Endothelial cell of umbilical vein (primary cell): ENCODE data around the gene RAMP1. TPM values are rescaled to one million over a fixed set of nuclear protein-coding genes. Genes with fewer than 3 reads are reported as not detected.

ENCODE experiments used
- BruUV-seq: library from RNA; stranded (reverse); fragments of 400-500 nt; replicated peaks from 2 replicates; lab custom pipeline; 2021; lab: Mats Ljungman, UMichigan
- CTCF ChIA-PET: fragments of 300-600, 350-600 bp; sonication (Branson Sonifier 250); formaldehyde crosslinking; loops from one replicate; lab custom pipeline; 2021; ENCODE audit warnings: antibody characterized with exemption, inconsistent platforms; lab: Charles Lee
- POLR2A ChIA-PET: fragments of 300-600, 350-600 bp; sonication (Branson Sonifier 250); formaldehyde crosslinking; loops from one replicate; lab custom pipeline; 2021; ENCODE audit warnings: antibody characterized with exemption, inconsistent platforms; lab: Charles Lee
- DNase-seq: peaks from one replicate; pipeline ENCODE4 v3.0.0-alpha.2; 2011; ENCODE audit warnings: low read depth, low spot score
- FAIRE-seq: peaks from 2 replicates; lab custom pipeline; 2011; peaks lifted over from hg19 to GRCh38; lab: Jason Lieb, UNC
- H2AFZ ChIP-seq: 2 replicates; pipeline ENCODE4 v1.6.0; 2012; ENCODE audit warnings: low read depth, low read length, control low read depth, inconsistent platforms
- H3K27ac ChIP-seq: 2 replicates; pipeline ENCODE4 v1.5.1; 2011; ENCODE audit warnings: low read depth, mild to moderate bottlenecking, control low read depth, low read length, moderate library complexity; ENCODE audit not compliant: insufficient read depth
- H3K27me3 ChIP-seq, 2 experiments: 2 replicates each; pipeline versions ENCODE4 v1.6.0 to v1.6.1; 2011; ENCODE audit warnings: low read length in 2 of 2, mixed read lengths in 1 of 2; ENCODE audit not compliant: control insufficient read depth in 2 of 2, insufficient read depth in 2 of 2
- H3K36me3 ChIP-seq, 2 experiments: 2 replicates in 1 of 2; 3 replicates in 1 of 2; pipeline ENCODE4 v1.5.1; 2011; ENCODE audit warnings: low read length in 2 of 2, mild to moderate bottlenecking in 1 of 2, moderate library complexity in 1 of 2; ENCODE audit not compliant: control insufficient read depth in 2 of 2, insufficient read depth in 2 of 2; ENCODE audit errors: extremely low read depth in 1 of 2
- H3K4me1 ChIP-seq: 3 replicates; pipeline ENCODE4 v1.5.1; 2011; ENCODE audit warnings: mild to moderate bottlenecking, low read length; ENCODE audit not compliant: control insufficient read depth, insufficient read depth; ENCODE audit errors: extremely low read depth
- H3K4me2 ChIP-seq: 2 replicates; pipeline ENCODE4 v1.6.1; 2011; ENCODE audit warnings: low read length, control low read depth, mixed read lengths; ENCODE audit not compliant: insufficient read depth
- H3K4me3 ChIP-seq, 3 experiments: fragments of 200-600 bp in 1 of 3; sonication (generic), shearing (Covaris generic) in 1 of 3; replicated peaks in 1 of 3; 2 replicates each; pipeline ENCODE4 v1.5.1; 2011 to 2016; ENCODE audit warnings: control low read depth in 3 of 3, low read length in 3 of 3, mild to moderate bottlenecking in 2 of 3, inconsistent platforms in 1 of 3, low read depth in 1 of 3, moderate library complexity in 1 of 3; ENCODE audit not compliant: insufficient read depth in 1 of 3
- H3K79me2 ChIP-seq: 2 replicates; pipeline ENCODE4 v1.6.0; 2012; ENCODE audit warnings: low read length, inconsistent platforms; ENCODE audit not compliant: control insufficient read depth, insufficient read depth
- H3K9ac ChIP-seq: replicated peaks from 2 replicates; pipeline ENCODE3; 2011; ENCODE audit warnings: low read length, control low read depth; ENCODE audit not compliant: insufficient read depth; ENCODE audit errors: extremely low read depth
- H3K9me1 ChIP-seq: replicated peaks from 3 replicates; pipeline ENCODE4 v1.6.0; 2011; ENCODE audit warnings: mild to moderate bottlenecking, low read length; ENCODE audit not compliant: control insufficient read depth, insufficient read depth; ENCODE audit errors: extremely low read depth
- H3K9me3 ChIP-seq: replicated peaks from 2 replicates; pipeline ENCODE4 v1.5.1; 2012; ENCODE audit warnings: low read length, inconsistent platforms; ENCODE audit not compliant: control insufficient read depth, insufficient read depth
- H4K20me1 ChIP-seq: replicated peaks from 2 replicates; pipeline ENCODE3; 2011; ENCODE audit warnings: mild to moderate bottlenecking, low read length; ENCODE audit not compliant: control insufficient read depth, insufficient read depth; ENCODE audit errors: extremely low read depth
- EZH2 ChIP-seq: IDR thresholded peaks from 2 replicates; pipeline ENCODE4 v1.6.1; 2012; ENCODE audit warnings: borderline replicate concordance, low read depth, mild to moderate bottlenecking, moderate library complexity, low read length, inconsistent platforms; ENCODE audit not compliant: severe bottlenecking
- FOS ChIP-seq: IDR thresholded peaks from 2 replicates; pipeline ENCODE4 v1.6.1; 2011; ENCODE audit warnings: mild to moderate bottlenecking, low read length, moderate library complexity, borderline replicate concordance; ENCODE audit not compliant: insufficient read depth
- GATA2 ChIP-seq: IDR thresholded peaks from 2 replicates; pipeline ENCODE4 v1.7.0; 2011; ENCODE audit warnings: low read depth, mild to moderate bottlenecking, moderate library complexity, mixed read lengths, low read length; ENCODE audit not compliant: insufficient read length, insufficient read depth
- JUN ChIP-seq: IDR thresholded peaks from 2 replicates; pipeline ENCODE4 v1.6.1; 2011; ENCODE audit warnings: borderline replicate concordance, low read depth; ENCODE audit not compliant: insufficient read length, insufficient read depth
- MYC ChIP-seq: IDR thresholded peaks from one replicate; pipeline ENCODE4 v1.6.1; 2011; ENCODE audit warnings: mild to moderate bottlenecking, low read depth, low read length
- POLR2A ChIP-seq: IDR thresholded peaks from 2 replicates; pipeline ENCODE4 v1.6.1; 2012; ENCODE audit warnings: low read depth, mild to moderate bottlenecking, control low read depth, low read length
- POLR2AphosphoS5 ChIP-seq: IDR thresholded peaks from 2 replicates; pipeline ENCODE4 v1.6.1; 2012; ENCODE audit warnings: low read depth, mild to moderate bottlenecking, control low read depth, low read length, moderate library complexity; ENCODE audit not compliant: insufficient read depth
- dilution Hi-C: fragments of 300-500 bp; cut with MboI; formaldehyde crosslinking; loops from one replicate; pipeline ENCODE4 v1.15.0; 2019; ENCODE audit warnings: low sequenced_read_pairs; ENCODE audit not compliant: extremely low pct_ligation_motif_present
- intact Hi-C: fragments of 100-400 bp; cut with micrococcal nuclease; formaldehyde crosslinking; loops from one replicate; pipeline ENCODE4 v1.10.0; 2022
- polyA plus RNA-seq, 4 experiments: library from polyadenylated mRNA; depleted of rRNA in 3 of 4; stranded (reverse) in 3 of 4; unstranded in 1 of 4; fragments of >200 nt; gene quantifications; 2 replicates each; pipeline versions ENCODE4 v1.2.1 to v1.2.3, GENCODE V29; 2011 to 2012; ENCODE audit warnings: missing spikeins in 1 of 4
- total RNA-seq: library from RNA; stranded (reverse); gene quantifications from 2 replicates; pipeline ENCODE4 v1.2.3, GENCODE V29; 2021
- TF ChIP-seq, protein P1 (sequence below), 2 donors: IDR thresholded peaks; 1 replicate in 1 of 2; 2 replicates in 1 of 2; pipeline ENCODE4 v1.5.1; 2011; ENCODE audit warnings: low read length in 2 of 2, mild to moderate bottlenecking in 2 of 2, moderate library complexity in 2 of 2, control low read depth in 1 of 2, inconsistent platforms in 1 of 2, low read depth in 1 of 2; ENCODE audit not compliant: insufficient read depth in 1 of 2; ENCODE audit errors: extremely low read depth in 1 of 2
- TF ChIP-seq, protein P2 (sequence below): IDR thresholded peaks from 2 replicates; pipeline ENCODE4 v1.6.1; 2011; ENCODE audit not compliant: insufficient read depth, insufficient read length

The RAMP1 gene
- total and polyA plus RNA-seq, 2 donors (not counting 3 experiments of a cell fraction or from before 2014, with no cell fraction given): 0.18 TPM; not detected in 1

DNA sequence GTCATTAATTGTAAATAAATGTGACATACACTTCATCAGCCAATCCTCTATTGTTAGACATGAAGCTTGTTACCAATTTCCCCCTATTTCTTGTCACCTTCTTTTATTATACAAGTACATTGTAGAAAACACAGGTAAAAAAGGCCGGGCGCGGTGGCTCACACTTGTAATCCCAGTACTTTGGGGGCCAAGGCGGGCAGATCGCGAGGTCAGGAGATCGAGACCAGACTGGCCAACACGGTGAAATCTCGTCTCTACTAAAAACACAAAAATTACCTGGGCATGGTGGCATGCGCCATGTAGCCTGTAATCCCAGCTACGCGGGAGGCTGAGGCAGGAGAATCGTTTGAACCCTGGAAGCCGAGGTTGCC lies 64.7 kb downstream of the RAMP1 start:
- ChIA-PET CTCF (interaction anchor here (1.3 to 1.9 kb wide), 2 partner anchors 66 to 137 kb away, joined by 6 to 7 read pairs; partner anchors contain the start of gene SCLY), POLR2A (no interaction called here)
- no peak overlapping the region for H3K4me2 ChIP-seq
- no TSS peak for BruUV-seq
- DNase-seq: no peak
- dilution Hi-C loops (no loop called here), intact Hi-C loops (loop anchor here (10.0 kb wide), 2 partner anchors 181 to 341 kb away; partner anchors contain the start of gene ESPNL)
- no peaks in the 10 kb centered on the region for H3K27me3 ChIP-seq
- H3K4me3 ChIP-seq: no peak overlapping the region
- no peaks in the 10 kb centered on the region for H3K36me3 ChIP-seq
- H3K27ac ChIP-seq: no peak overlapping the region
- no peak for TF ChIP-seq GATA2
- no peak for TF ChIP-seq POLR2AphosphoS5
- no peak for TF ChIP-seq EZH2
- no peak for TF ChIP-seq FOS
- TF ChIP-seq JUN: no peak
- TF ChIP-seq POLR2A: no peak
- TF ChIP-seq, protein P1, sequence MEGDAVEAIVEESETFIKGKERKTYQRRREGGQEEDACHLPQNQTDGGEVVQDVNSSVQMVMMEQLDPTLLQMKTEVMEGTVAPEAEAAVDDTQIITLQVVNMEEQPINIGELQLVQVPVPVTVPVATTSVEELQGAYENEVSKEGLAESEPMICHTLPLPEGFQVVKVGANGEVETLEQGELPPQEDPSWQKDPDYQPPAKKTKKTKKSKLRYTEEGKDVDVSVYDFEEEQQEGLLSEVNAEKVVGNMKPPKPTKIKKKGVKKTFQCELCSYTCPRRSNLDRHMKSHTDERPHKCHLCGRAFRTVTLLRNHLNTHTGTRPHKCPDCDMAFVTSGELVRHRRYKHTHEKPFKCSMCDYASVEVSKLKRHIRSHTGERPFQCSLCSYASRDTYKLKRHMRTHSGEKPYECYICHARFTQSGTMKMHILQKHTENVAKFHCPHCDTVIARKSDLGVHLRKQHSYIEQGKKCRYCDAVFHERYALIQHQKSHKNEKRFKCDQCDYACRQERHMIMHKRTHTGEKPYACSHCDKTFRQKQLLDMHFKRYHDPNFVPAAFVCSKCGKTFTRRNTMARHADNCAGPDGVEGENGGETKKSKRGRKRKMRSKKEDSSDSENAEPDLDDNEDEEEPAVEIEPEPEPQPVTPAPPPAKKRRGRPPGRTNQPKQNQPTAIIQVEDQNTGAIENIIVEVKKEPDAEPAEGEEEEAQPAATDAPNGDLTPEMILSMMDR (IDR thresholded peaks at IDR 0.05; ENCODE audit: extremely low read depth in 1 of 2, insufficient read depth in 1 of 2, low read depth in 1 of 2, low read length in 2 of 2): no peak
- no peak for TF ChIP-seq MYC
- TF ChIP-seq, protein P2, sequence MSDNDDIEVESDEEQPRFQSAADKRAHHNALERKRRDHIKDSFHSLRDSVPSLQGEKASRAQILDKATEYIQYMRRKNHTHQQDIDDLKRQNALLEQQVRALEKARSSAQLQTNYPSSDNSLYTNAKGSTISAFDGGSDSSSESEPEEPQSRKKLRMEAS: no peak
- H2AFZ ChIP-seq: peak overlapping the region; percentile 0
- H3K4me1 ChIP-seq: no peaks in the 10 kb centered on the region
- no peak for FAIRE-seq
- no peaks in the 10 kb centered on the region for H3K9me1 ChIP-seq
- no peaks in the 10 kb centered on the region for H3K9me3 ChIP-seq
- H3K79me2 ChIP-seq: no peaks in the 10 kb centered on the region
- no peak overlapping the region for H3K9ac ChIP-seq
- H4K20me1 ChIP-seq: no peaks in the 10 kb centered on the region
